Progenitor cell of endocrine pancreas (in vitro differentiated cells): ENCODE measurements around the gene ACO2. TPM values are rescaled to one million over a fixed set of nuclear protein-coding genes. Genes with fewer than 3 reads are reported as not detected.

Source experiments
- DNase-seq: peaks from one replicate; pipeline ENCODE4 v3.0.0; 2021; ENCODE audit warnings: low spot score; ENCODE audit not compliant: unreplicated experiment
- H3K27ac Mint-ChIP-seq: 2 replicates; pipeline ENCODE4 v1.8.0; 2021; ENCODE audit warnings: mild to moderate bottlenecking, moderate library complexity, mixed read lengths
- H3K27me3 Mint-ChIP-seq: 2 replicates; pipeline ENCODE4 v1.8.0; 2021; ENCODE audit warnings: mixed read lengths
- H3K36me3 Mint-ChIP-seq: 2 replicates; pipeline ENCODE4 v1.8.0; 2022; ENCODE audit warnings: mixed read lengths; ENCODE audit not compliant: insufficient read depth
- H3K4me1 Mint-ChIP-seq: 2 replicates; pipeline ENCODE4 v1.8.0; 2021; ENCODE audit warnings: low read depth, mixed read lengths
- H3K4me3 Mint-ChIP-seq: 2 replicates; pipeline ENCODE4 v1.8.0; 2021; ENCODE audit warnings: low read depth, mild to moderate bottlenecking, moderate library complexity, mixed read lengths
- H3K9me3 Mint-ChIP-seq: 2 replicates; pipeline ENCODE4 v1.8.0; 2021; ENCODE audit warnings: low read depth, mixed read lengths
- total RNA-seq: library from RNA; stranded (reverse); gene quantifications from 2 replicates; pipeline ENCODE4 v1.2.1, GENCODE V29; 2021
- TF ChIP-seq, protein P1 (sequence below): fragments of 200-600 bp; sonication (generic); IDR thresholded peaks from one replicate; pipeline ENCODE4 v1.5.0; 2021; ENCODE audit warnings: antibody characterized with exemption, mild to moderate bottlenecking; ENCODE audit not compliant: unreplicated experiment

ACO2 gene
- total RNA-seq, 1 donor from 2014 or later: 67.4 TPM

DNA sequence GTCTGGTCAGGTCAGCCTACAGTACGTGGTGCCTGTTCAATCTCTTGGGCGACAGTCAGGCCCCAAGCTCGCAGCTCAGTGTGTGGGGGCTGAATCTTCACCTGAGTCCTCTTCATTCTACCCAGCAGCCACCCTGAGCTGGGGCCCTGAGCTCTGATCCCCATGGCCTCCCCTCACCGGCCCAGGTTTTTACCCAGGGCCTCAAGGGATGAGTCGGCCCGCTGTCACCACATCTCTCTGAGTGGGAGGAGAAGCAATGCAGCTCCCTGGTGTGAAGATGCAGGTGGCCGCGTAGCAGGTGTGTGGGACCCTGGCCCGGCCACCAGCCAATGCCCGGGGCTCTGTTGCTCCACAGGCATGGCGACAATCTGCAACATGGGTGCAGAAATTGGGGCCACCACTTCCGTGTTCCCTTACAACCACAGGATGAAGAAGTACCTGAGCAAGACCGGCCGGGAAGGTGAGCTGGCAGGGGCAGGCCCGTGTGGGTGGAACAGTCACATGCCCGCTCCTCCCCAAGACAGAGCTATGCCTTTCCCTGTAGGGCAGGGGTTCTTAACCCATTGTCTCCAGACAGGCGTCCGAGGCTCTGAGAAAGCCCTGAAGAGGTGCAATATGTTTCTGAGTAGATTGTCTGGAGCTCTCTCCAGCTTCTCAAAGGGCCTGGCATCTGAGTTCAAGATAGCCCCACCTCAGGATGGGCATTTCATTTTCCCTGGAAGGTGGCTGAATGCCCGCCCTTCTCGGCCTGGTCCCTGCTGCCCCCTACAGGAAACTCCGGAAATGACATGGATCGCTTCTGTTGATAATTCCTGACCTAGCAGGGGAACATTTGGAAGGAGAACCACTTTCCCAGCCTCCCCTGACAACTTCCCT is 48.5 kb downstream of the ACO2 start:
- Mint-ChIP-seq H3K4me1 (peaks cover 12% of the 10 kb centered on the region), H3K36me3 (peaks cover 6% of the 10 kb centered on the region), H3K27ac (no peak overlapping the region), H3K9me3 (no peaks in the 10 kb centered on the region), H3K27me3 (no peaks in the 10 kb centered on the region), H3K4me3 (no peak overlapping the region)
- TF ChIP-seq, protein P1, sequence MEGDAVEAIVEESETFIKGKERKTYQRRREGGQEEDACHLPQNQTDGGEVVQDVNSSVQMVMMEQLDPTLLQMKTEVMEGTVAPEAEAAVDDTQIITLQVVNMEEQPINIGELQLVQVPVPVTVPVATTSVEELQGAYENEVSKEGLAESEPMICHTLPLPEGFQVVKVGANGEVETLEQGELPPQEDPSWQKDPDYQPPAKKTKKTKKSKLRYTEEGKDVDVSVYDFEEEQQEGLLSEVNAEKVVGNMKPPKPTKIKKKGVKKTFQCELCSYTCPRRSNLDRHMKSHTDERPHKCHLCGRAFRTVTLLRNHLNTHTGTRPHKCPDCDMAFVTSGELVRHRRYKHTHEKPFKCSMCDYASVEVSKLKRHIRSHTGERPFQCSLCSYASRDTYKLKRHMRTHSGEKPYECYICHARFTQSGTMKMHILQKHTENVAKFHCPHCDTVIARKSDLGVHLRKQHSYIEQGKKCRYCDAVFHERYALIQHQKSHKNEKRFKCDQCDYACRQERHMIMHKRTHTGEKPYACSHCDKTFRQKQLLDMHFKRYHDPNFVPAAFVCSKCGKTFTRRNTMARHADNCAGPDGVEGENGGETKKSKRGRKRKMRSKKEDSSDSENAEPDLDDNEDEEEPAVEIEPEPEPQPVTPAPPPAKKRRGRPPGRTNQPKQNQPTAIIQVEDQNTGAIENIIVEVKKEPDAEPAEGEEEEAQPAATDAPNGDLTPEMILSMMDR: peak; percentile 85
- DNase-seq: peak; percentile 70

DNA sequence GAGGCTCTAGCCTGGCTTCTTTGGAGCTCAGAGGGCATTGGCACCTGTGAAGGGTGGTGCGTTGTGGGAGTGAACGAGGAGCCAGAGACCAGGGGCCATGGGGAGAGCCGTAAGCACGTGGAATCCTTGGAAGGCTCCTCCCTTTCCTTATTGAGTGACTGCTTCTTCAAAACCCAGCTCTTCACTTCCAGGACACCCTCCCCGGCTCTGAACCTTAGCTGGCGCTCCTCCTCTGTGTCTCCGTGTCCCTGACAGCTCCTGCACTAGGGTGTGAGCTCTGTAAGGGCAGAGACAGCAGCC is 49.1 kb downstream of the ACO2 start:
- Mint-ChIP-seq H3K36me3 (peaks cover 3% of the 10 kb centered on the region), H3K4me1 (peaks cover 6% of the 10 kb centered on the region), H3K4me3 (no peak overlapping the region), H3K27ac (no peak overlapping the region), H3K9me3 (no peaks in the 10 kb centered on the region), H3K27me3 (no peaks in the 10 kb centered on the region)
- DNase-seq: no peak
- TF ChIP-seq, protein P1: no peak

DNA sequence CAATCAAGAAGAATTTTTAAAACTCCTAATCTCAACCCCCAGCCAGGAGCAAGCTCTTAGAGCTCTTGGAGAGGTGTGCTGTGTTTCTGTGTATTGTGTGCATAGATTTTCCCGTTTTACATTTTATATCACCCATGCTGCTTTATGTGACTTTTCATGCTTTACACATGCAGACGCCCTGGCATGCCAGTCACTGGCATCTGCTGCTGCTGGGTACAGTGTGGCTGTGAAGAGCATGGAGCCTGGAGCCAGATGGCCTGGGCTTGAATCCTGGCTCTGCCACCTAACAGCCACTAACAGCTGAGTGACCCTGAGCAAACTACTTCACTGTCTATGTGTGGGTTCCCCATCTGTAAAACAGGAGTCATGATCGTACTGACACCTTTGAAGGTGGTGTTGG is 52.2 kb downstream of the ACO2 start:
- Mint-ChIP-seq H3K4me3 (no peak overlapping the region), H3K27ac (no peak overlapping the region), H3K9me3 (no peaks in the 10 kb centered on the region), H3K4me1 (no peaks in the 10 kb centered on the region), H3K27me3 (no peaks in the 10 kb centered on the region), H3K36me3 (peaks cover under 1% of the 10 kb centered on the region)
- TF ChIP-seq, protein P1: no peak
- no peak for DNase-seq

DNA sequence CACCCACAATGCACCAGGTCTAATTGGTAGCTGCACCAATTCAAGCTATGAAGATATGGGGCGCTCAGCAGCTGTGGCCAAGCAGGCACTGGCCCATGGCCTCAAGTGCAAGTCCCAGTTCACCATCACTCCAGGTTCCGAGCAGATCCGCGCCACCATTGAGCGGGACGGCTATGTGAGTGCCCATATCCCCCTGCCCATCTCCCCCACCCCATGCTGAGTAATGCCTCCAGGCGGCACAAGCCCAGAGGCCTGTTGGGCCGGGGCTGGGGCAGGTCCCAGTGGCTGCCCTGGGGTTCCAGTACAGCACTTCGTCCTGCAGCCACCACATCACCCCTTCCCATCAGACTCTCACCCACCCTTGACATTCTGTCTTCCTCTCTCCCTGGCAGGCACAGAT is 53.9 kb downstream of the ACO2 start:
- TF ChIP-seq, protein P1: no peak
- Mint-ChIP-seq H3K27me3 (no peaks in the 10 kb centered on the region), H3K9me3 (no peaks in the 10 kb centered on the region), H3K4me3 (no peak overlapping the region), H3K4me1 (no peaks in the 10 kb centered on the region), H3K27ac (peak overlapping the region; percentile 33), H3K36me3 (peaks cover 3% of the 10 kb centered on the region)
- DNase-seq: no peak

DNA sequence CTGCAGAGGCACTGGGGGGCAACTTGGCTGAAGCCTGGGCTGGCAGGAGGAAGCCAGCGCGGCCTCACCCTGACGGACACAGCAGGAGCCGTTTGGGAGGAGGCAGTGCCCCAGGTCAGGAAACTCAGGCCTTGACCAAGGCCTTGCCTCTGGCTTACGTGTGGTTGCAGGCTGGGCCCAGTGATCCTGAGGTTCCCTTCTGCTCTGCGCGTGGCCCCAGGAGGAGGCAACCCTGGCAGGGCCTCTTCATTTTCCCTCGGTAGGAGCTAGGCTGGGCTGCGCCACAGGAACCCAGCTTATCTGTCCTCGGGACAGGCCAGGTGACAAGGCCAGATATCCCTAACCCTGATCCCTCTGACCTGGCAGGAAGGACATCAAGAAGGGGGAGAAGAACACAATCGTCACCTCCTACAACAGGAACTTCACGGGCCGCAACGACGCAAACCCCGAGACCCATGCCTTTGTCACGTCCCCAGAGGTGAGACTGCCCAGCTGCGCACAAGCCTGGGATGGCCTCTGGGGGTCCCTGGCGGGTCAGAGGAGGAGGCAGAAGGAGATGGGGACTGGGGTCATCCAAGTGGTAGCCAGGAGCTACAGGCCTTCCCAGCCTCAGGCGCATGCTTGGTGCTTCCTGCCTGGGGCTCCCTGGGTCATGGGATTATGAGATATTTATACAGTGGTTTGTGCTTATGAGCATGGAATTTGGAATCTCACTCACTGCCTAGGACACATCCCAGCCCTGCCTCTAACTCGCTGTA is 54.7 kb downstream of the ACO2 start:
- no peak for DNase-seq
- Mint-ChIP-seq H3K27ac (peak overlapping the region; percentile 79), H3K4me3 (no peak overlapping the region), H3K9me3 (no peaks in the 10 kb centered on the region), H3K27me3 (no peaks in the 10 kb centered on the region), H3K36me3 (peaks cover 4% of the 10 kb centered on the region), H3K4me1 (no peaks in the 10 kb centered on the region)
- TF ChIP-seq, protein P1: no peak
